Activated CD4-positive, alpha-beta T cell treated with anti-CD3 and anti-CD28 coated beads, Interleukin-2, amount 50 U/mL, for 16 hours (primary cell): ENCODE measurements around the gene EDRF1.
A peak's percentile ranks its signal among the peaks of the same experiment; 100 is the strongest.

Source experiments
- DNase-seq: peaks from one replicate; pipeline ENCODE4 v3.0.0-alpha.2; 2020

Gene EDRF1

DNA sequence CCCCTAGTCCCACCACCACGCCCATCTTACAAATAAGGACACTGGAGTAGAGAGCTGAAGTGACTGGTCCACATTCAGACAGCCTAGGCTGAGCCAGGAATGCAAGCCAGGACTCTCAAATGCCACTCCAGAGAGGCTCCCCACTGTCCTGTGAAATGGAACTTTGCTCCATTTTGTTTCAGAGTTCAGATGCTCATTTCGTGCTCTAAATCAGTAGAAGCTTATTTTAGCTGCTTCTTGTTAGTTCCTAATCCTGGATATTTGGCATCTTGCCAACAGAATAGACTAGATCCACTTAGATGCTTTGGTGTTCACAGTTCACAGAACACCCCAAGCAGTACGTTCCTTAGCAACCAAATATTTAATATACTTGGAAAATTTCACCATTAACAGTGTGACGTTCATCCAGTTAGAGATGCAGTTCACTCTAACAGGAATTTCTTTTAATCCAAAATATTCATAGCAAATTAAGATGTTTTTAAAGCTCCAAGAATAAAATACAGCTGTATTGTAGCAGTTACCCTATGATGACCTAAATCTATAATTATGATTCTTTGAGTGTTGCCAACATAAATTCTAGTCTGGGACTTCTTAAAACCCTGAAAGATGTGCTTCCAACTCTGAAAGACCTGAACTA, 48.8 kb downstream of the EDRF1 start:
- no peak for DNase-seq

DNA sequence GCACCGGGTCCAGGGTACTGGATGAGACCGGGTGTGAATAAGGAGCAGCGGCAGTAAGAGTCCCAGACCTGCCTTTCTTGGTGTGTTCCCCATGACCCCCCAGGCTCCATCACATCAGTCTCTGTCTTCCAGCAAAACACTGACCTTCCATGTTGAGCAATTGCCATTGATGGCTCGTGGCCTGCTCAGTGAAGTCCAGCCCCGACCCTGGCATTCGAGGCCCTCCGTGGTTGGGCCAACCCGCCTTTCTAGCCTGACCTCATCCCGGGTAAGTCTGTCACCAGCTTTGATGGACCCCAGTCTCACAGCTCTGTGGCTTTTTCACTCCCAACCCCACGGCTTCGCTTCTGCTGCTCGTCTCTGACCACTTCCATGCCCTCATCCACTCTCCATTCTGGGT, 49.7 kb downstream of the EDRF1 start:
- DNase-seq = no peak

DNA sequence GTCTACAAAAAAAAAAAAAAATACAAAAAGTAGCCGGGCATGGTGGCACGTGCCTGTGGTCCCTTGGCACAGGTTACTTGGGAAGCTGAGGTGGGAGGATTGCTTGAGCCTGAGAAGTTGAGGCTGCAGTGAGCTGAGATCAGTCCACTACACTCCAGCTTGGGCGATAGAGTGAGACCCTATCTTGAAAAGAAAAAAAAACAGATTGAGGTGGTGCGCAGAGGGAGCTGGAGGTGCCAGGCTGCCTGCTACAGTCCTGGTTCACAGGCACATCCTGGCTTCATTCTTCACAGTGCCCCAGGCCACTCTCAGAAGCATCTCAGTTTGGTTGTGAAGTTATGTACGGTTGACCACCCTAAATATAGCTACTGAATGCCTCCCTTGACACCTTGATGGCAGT, 51.3 kb downstream of the EDRF1 start:
- DNase-seq = no peak

DNA sequence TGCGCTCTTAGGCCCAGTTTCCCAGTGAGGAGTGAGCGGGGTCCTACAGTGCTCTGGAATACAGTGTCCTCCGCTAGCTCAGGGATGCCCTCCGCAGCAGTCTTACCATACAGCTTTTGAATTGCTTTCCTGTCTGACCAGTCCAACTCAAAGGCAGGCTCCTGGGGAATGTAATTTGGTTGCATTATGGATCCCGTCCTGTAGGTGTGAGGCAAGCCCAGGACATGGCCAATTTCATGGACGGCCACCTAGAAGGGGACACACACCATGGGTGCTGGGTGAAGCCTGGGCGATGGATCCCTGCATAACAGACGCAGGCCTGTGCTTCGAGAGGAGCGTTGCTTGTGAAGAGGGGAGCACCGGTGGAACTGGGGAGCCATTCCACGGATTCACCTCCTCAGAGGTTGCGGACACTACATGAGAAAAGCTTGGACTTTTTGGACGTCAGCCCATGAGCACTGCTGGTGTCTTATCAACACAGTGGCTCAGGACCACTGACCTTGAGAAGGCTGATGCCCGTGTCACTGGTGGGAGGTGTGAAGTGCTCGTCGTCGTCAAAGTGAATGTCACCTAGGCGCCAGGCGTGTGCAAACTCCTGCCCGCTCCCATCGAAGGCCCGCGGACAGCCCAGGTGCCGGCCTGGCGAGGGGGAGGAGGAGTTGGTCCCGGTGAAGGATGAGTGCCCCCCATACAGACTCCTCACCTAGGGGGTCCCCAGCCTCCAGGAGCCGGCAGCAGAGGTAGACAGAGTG, 52.8 kb downstream of the EDRF1 start:
- no peak for DNase-seq

DNA sequence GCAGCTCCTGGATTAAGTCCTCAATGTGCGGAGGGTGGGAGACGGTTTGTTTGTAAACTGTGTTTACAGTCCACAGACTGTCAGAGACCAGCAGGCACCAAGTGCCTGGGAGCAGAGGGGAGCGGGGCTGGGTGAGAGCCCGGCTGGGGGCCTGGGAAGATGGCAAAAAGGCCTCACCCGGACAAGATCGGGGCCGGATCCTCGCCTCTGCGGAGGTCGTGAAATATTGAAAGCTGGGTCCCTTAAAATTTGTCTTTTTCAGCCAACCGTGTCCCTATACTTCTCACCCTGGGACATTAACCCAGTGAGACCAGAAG, 53.3 kb downstream of the EDRF1 start:
- no peak for DNase-seq

DNA sequence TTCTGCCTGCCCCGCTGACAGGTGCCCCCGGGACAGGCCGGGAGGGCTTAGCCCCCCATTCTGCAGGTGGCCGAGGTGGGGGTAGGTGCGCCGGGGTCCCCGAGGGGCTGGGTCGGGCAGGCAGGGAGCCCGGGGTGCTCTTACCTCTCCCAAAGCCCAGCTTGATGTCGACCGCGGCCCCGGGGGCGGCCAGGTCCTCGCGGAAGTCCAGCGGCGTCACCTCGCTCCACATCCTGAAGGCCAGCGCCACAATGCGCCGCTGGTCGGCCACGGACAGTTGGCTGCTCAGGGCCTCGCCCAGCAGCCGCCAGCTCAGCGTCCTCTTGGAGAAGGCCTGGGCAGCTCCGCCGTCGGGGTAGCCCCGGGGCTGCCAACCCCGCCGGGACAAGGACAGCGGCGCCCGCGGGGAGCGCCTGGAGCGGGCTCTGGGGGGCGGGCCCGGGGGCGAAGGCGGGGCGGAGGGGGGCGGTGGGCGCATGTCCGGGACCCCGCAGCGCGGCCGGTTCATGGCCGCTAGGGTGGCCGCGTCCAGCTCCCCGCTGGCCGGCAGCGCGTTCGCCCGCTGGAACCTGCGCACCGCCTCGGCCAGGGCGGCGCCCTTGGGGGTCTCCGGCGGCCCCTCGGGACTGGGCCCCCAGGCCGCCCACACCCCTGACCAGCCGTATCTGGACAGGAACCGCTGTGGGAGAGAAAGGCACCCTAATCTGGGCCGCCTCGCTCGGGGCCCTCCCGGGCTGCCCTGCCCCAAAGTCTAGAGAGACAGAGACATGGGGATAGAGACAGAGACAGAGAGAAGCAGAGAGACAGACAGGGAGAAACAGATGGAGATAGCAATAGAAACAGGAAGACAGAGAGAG, 54.4 kb downstream of the EDRF1 start:
- no peak for DNase-seq

DNA sequence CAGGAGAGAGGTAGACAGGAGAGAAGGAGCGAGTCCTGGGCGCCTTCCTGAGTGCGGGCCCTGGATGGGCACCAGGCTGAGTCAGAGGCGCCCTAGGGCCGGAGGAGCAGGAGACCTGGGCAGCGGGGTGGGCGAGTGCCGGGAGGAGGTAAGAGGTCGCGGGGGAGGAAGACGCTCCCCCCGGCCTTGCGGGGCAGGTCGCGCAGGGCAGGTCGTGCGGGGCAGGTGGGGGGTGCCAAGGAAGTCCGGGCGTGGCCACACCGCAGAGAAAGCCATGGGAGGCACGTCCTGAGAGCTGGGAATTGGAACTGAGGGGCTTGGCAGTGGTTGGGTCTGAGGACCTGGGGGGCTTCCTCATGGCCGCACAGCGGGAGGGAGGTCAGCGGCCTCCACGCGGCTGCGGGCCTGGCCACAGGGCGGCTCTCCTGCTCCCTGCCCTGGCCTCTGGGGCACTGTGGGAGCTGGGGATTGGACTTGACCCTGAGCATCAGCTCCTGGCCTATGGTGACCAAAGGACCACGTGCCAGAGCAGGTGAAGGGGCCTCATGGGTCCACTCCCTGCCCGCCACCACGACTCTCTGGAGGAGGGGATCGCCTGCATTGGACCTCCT, 55.2 kb downstream of the EDRF1 start:
- DNase-seq = no peak

DNA sequence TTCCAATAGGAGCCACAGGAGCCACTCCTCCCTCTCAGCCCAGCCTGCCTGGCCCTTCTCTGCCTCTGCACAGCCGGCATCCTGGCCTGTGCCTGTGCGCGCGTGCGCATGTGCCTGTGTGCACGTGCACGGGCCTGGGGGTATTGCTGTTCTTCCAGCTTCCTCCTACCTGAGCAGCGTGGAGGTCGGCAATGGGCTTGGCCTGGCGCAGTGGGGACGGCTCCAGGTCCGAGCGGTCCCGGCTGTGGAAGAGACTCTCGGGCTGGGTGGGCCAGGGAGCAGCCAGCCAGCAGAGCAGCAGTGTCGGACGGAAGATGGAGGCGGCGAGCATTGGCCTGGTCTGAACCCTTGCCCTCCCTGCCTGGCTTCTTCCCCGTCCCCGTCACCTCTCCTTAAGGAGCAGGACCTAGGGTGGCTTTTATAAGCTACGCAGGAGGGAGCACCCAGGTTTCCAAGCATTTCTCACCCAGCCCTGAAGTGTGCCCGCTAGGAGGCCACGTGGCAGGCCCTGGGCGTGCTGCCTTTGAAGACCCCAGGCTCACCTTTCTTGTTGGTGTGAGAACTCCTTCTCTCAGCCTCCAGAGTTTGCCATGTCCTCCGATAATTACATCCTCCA, 56.1 kb downstream of the EDRF1 start, which contains the start of gene MMP21:
Gene MMP21, minus strand, starts transcription at position 331 of the 616 bp plus-strand sequence. Its CDS starts 0 bp downstream, at position 331.
- DNase-seq = no peak

DNA sequence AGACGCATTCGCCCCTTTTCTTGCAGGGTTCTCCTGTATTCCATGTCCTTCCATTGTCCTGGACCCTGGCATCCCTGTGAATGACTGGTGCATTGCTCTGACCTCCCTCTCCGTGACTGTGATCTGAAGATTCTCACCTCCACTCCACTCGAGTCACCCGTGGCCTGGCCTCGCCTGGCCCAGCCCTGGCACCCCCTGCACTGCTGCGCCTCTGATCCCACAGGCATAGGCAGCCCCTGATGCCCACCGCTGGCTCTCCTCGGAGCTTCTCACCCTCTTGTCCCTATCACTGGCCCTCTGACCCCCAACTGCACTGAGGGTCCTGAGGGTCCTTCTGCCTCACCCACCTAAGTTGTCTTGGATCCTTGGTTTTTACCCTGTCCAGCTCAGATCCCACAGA, 58.3 kb downstream of the EDRF1 start:
- DNase-seq = no peak

DNA sequence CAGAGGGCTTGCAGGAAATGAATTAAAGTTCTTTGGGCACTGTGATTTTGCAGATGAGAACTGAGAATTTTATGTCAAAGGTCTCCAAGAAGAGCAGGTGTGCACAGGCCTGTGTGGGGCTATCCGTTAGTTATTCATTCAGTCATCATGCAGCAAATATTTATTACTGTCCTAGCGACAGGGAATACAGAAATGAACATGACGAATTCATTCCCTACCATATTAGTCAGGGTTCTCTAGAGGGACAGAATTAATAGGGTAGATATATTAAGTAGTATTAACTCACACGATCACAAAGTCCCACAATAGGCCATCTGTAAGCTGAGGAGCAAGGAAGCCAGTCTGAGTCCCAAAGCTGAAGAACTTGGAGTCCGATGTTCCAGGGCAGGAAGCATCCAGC, 59.0 kb downstream of the EDRF1 start:
- no peak for DNase-seq

DNA sequence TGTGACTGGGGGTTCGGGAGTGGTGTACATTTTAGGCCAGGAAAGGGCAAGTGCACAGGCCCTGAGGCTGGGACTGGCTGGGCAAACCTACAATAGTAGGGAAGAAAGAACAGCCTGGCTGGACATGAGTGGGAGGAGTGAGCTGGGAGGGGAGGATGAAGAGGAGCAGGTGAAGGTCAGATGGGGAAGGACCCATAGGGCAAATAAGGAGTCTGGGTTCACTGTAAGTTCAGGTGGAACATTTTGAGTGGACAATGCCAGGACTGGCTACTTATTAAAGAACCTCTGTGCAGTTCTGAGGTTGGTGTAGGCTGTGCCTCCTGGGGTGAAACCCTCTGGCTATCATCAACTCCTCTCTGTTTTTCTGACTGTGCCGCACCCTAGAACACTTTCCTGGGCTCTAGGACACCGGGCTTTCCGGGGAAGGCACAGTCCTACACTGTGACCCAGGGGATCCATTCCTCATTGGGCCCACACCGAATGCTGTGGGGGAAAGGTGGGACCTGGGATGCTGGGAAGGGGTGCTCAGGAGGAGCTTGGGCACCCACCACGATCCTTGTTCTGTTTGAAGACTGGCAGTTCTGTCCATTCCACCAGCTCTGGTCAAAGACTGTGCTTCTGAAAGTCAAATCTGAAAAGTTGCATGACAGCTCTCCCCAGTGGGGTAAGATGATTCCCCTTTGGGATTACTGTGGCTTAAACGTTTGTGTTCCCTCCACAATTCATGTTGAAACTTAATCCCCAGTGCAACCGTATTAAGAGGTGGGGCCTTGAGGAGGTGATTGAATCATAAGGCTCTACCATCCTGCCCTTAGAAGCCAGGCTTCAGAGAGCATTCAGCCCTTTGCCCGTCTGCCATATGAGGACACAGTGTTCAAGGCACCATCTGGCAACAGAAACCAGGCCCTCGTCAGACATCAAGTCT, 60.2 kb downstream of the EDRF1 start:
- no peak for DNase-seq

DNA sequence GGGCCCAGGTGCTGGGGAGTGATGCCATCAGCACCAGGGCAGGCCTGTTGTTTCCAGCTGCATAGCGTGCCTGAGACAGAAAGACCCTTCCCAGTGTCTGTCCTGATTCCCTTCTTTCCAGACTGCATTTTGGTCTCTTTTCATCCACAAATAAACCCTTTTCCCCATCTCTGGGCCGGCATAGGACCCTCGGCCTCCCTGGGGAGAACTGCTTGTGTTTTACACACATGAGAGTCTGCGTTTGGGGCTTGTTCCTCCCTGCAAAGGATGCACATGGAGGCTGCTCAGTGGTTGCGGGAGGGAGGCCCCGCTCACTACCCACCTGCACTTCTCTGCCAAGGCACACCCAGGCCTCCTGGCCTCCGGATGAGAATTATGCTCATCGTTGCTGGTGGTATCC, 61.9 kb downstream of the EDRF1 start:
- DNase-seq = no peak

DNA sequence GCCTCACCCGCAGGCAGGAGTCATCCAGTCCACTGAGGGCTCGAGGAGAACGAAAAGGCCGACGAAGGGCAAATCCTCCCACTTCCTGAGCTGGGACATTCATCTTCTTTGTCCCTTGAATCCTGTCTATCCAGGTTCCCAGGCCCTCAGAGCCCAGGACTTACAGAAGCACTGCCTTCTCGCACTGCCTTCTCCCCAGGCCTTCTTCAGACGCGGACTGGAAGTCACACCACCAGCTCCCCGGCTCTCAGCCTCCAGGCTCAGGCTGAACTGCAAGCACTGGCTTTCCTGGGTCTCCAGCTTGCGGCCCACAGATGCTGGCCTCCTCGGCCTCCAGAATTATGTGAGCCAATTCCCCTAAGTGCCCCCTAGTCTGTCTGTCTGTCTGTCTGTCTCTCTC, 62.5 kb downstream of the EDRF1 start:
- no peak for DNase-seq

DNA sequence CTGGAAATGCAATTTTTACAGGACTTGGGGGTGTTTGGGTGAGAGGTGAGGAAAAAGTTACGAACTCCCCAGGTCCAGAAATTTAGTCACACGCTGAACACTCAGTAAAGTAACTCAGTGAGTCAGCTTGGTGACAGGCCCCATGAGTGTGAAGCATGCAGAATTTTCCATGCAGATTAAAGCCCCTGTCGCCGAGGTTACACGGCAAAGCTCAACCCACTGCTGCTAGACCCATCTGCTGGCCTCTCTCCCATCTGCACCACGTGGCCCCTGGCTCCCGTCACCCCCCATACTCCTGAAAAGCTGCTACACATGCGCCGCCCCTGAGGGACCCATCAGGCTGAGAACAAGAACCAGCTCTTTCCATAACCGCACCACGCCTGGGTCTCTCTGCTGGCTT, 63.1 kb downstream of the EDRF1 start:
- no peak for DNase-seq

DNA sequence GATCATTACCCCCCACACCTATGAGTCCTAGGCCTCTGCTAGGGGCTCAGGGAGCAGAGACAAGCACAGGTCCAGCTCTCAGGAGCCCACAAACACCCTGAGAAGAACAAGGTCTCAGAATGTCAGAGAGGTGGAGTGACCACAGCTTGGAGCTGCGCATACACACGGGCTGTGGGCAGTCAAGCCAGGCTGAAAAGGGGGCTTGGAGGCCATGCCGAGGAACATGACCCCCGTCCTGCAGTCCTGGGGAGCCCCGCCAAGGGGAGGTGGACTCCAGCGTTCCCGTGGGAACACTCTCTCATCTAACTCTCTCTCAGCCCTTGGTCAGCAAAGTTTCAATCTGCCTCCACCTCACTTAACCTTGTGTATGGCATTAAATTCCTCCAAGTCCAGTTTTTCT, 63.9 kb downstream of the EDRF1 start:
- DNase-seq = no peak

DNA sequence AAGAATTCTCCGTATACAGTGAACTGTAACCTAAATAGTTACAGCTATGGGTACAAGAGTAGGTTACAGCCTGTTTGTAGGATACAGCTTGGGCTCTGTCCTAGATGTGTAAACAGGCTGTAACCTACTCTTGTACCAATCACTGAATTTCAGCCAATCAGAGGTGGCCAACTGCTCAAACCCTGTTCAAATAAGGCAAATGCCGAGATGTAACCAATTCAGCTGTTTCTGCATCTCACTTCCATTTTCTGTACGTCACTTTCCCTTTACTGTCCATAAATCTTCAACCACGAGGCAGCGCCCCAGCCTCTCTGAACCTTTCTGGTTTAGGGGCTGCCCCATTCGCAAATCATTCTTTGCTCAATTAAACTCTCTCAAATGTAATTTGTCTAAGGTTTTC, 64.4 kb downstream of the EDRF1 start:
- no peak for DNase-seq

DNA sequence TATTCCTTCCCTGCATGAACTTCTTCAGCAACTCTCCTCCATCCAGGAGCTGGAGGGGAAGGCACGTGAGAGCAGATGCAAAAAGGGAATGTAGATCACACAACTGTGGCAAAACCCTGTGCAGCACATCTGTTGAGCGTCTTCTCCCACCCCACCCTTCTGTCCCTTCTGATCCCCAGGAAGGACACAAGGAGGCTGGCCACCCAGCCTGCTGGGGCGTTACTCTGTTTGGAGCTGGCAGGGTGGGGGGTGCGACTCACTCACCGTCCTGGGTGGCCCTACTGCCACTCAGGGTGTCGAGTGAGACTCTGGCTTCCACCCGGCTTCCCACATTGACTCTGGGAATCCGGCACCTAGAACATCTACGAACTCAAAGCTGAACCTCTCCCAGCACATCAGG, 66.3 kb downstream of the EDRF1 start:
- no peak for DNase-seq

DNA sequence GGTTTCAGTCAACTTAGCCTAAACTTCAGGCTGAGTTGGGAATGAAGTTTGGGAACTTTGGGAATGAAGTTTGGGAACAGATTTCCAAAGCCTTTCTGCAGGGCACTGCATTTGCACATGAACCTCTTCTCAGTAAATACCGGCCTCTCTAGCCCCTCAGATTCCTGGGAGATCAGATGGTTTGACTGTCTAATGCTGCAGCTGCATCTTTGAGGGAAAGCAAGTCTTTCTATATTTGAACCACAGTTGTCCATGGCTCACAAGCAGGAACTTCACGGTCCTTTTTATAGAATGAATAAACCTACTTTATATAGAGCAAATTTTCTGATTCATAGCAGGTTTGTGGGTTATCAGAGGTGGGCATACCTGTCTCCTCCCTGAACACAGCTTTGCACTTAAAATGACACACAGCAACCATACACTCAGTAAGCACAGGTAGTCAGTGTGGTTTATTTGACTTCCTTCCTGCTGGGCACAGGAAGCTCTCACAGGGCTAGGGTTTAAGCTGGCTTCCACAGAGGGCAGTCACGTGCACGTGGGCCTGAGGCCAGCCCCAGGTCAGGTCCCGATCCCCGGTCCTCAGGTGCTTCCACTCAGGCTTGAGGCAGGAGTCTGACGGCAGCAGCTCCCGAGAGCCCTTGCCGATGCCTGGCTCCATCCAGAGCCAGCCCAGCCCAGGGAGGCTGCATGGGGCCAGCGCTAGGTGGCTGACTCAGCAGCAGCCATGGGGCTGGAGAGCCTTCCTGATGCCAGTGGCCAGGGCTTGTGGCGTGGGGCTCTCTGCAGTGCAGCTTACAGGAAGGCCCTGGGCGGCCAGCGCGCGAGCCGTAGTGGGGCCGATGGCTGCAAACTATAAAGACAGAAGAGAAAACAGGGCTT, 68.9 kb downstream of the EDRF1 start:
- DNase-seq = peak; percentile 8

DNA sequence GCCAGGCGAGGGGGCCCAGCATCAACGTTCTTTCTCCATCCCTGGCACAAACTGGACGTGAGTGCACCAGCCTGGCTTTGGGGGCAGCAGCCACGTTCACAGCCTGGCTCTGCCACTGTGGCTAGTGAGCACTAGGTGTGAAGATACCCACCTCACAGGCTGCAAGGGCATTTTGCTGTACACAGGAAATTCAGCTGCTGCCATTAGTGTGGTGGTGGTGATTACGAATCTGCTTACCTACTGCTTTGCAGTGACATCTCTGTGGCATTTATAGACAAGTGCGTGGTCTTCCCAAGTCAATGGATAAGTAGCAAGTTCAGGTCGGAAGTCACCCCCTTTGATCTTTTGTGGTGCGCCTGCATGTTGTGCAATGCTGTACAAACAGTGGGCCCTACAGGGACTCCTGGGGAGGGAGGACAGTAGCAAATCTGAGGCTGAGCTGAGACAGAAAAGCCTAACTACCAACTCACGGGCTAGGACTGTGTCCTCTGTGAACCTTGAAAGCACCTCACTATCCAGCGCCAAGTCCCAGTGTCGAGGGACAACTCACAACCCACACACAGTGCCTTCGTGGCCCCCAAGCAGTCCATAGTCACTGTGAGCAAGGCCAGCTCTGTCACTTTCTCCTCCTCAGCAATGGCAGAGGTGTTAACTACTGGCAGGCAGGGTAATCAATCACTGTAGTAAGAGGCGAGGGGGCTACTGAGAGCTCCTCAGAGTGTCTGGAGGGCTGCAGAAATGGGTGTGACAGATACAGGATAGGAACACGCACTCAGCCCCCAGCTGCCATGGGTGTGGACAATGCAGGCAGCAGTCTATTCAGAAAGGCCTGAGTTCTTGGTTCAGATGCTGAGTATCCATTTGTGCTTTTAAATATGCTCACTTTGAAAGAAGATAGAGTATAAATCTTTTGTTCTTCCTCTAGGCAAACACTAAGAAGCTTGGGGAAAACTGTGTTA, 73.1 kb downstream of the EDRF1 start:
- no peak for DNase-seq

DNA sequence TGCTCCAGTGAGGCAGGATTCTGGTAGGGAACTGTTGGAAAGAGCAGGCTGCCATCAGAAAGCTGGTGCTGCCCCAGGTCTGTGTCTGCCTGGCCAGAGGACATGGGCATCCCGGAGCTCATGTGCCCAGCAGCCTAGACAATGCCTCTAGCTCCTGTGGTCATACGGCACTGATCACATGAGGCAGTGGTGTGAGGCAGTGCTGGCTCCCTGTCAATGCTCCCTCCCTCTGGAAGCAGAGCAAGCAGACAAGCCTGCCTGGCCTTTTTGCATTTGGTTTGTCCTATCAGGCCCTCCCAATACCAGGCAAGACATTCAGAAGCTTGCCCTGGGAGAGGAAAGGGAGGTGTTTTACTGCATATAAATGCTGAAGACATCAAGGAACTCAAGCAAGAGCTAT, 75.6 kb downstream of the EDRF1 start:
- DNase-seq = no peak
